Brain pericyte (primary cell): Measurements from ENCODE around the gene ANTXR2.
"Not testable (repeated sequence)": the region's sequence is repeated elsewhere in the genome, so short reads cannot be mapped to it uniquely, and the experiment has no call there.

Source experiments
- DNase-seq: peaks from one replicate; pipeline ENCODE4 v3.0.0-alpha.2; 2012; ENCODE audit warnings: low read depth, low spot score

The ANTXR2 gene

GRCh38 chr4:79918292-79918691, 154.7 kb downstream of the ANTXR2 start:
- no peak for DNase-seq

GRCh38 chr4:79917246-79917645, 155.8 kb downstream of the ANTXR2 start:
- no peak for DNase-seq

- no peak for DNase-seq
These were observed 157.8 kb downstream of the ANTXR2 start for GRCh38 chr4:79915246-79915645.

- DNase-seq = no peak
These were observed 159.4 kb downstream of the ANTXR2 start for GRCh38 chr4:79913581-79913980.

GRCh38 chr4:79907001-79907400, 166.0 kb downstream of the ANTXR2 start:
- DNase-seq = no peak

GRCh38 chr4:79906303-79906702, 166.7 kb downstream of the ANTXR2 start:
- no peak for DNase-seq

GRCh38 chr4:79905212-79905611, 167.8 kb downstream of the ANTXR2 start:
- DNase-seq = no peak

GRCh38 chr4:79904331-79904730, 168.7 kb downstream of the ANTXR2 start:
- no peak for DNase-seq

- DNase-seq = no peak
These were observed 172.8 kb downstream of the ANTXR2 start for GRCh38 chr4:79900182-79900581.

GRCh38 chr4:79899481-79899880, 173.5 kb downstream of the ANTXR2 start:
- DNase-seq = no peak

GRCh38 chr4:79898055-79898454, 175.0 kb downstream of the ANTXR2 start:
- no peak for DNase-seq

- no peak for DNase-seq
These were observed 175.9 kb downstream of the ANTXR2 start for GRCh38 chr4:79897174-79897573.

- DNase-seq = no peak
These were observed 179.6 kb downstream of the ANTXR2 start for GRCh38 chr4:79893456-79893855.

- DNase-seq = not testable (repeated sequence)
These were observed 184.0 kb downstream of the ANTXR2 start for GRCh38 chr4:79889026-79889425.

- no peak for DNase-seq
These were observed 186.5 kb downstream of the ANTXR2 start for GRCh38 chr4:79886557-79886956.

GRCh38 chr4:79886021-79886420, 187.0 kb downstream of the ANTXR2 start:
- DNase-seq = no peak

GRCh38 chr4:79883290-79883689, 189.7 kb downstream of the ANTXR2 start:
- DNase-seq = no peak

- no peak for DNase-seq
These were observed 190.2 kb downstream of the ANTXR2 start for GRCh38 chr4:79882806-79883205.

GRCh38 chr4:79881407-79881806, 191.6 kb downstream of the ANTXR2 start:
- no peak for DNase-seq

GRCh38 chr4:79877511-79877910, 195.5 kb downstream of the ANTXR2 start:
- no peak for DNase-seq

GRCh38 chr4:79875344-79875899, 197.6 kb downstream of the ANTXR2 start:
- DNase-seq = no peak

GRCh38 chr4:79874197-79874596, 198.8 kb downstream of the ANTXR2 start:
- no peak for DNase-seq

- DNase-seq = no peak
These were observed 200.3 kb downstream of the ANTXR2 start for GRCh38 chr4:79872738-79873137.

GRCh38 chr4:79871961-79872360, 201.1 kb downstream of the ANTXR2 start:
- DNase-seq = no peak
